Activated gamma-delta T cell (primary cell): ENCODE results near the gene RUVBL1.

Experiments used
- DNase-seq: peaks from one replicate; lab custom pipeline; 2025; lab: John Stamatoyannopoulos, UW

RUVBL1 gene

GRCh38 chr3:128133273-128133883 is 9.8 kb upstream of the RUVBL1 start:
- DNase-seq, result no peak

- no peak for DNase-seq
These were observed 8.5 kb upstream of the RUVBL1 start for GRCh38 chr3:128131897-128132646.

- DNase-seq, result no peak
These were observed 4.6 kb upstream of the RUVBL1 start for GRCh38 chr3:128128251-128128650.

- DNase-seq, result no peak
These were observed 3.6 kb upstream of the RUVBL1 start for GRCh38 chr3:128127236-128127635.

- DNase-seq, result no peak
These were observed 465 bp downstream of the RUVBL1 start for GRCh38 chr3:128123156-128123537.

GRCh38 chr3:128122013-128122412 is 1.6 kb downstream of the RUVBL1 start:
- DNase-seq, result no peak

- DNase-seq, result no peak
These were observed 9.5 kb downstream of the RUVBL1 start for GRCh38 chr3:128113817-128114794.

- no peak for DNase-seq
These were observed 11.1 kb downstream of the RUVBL1 start for GRCh38 chr3:128112357-128112968.

- no peak for DNase-seq
These were observed 12.5 kb downstream of the RUVBL1 start for GRCh38 chr3:128111147-128111546.

GRCh38 chr3:128107834-128108233 is 15.8 kb downstream of the RUVBL1 start:
- no peak for DNase-seq

GRCh38 chr3:128103136-128103676 is 20.4 kb downstream of the RUVBL1 start:
- DNase-seq, result no peak

GRCh38 chr3:128100638-128101037 is 23.0 kb downstream of the RUVBL1 start:
- no peak for DNase-seq

GRCh38 chr3:128100161-128100560 is 23.5 kb downstream of the RUVBL1 start:
- DNase-seq, result no peak

GRCh38 chr3:128098234-128098633 is 25.4 kb downstream of the RUVBL1 start:
- DNase-seq, result no peak

- DNase-seq, result no peak
These were observed 28.3 kb downstream of the RUVBL1 start for GRCh38 chr3:128095222-128095703.

- no peak for DNase-seq
These were observed 29.1 kb downstream of the RUVBL1 start for GRCh38 chr3:128094295-128095151.

- no peak for DNase-seq
These were observed 32.0 kb downstream of the RUVBL1 start for GRCh38 chr3:128091586-128091985.

GRCh38 chr3:128089135-128089534 is 34.5 kb downstream of the RUVBL1 start:
- no peak for DNase-seq

GRCh38 chr3:128084675-128085021 is 39.0 kb downstream of the RUVBL1 start:
- no peak for DNase-seq

- DNase-seq, result no peak
These were observed 39.5 kb downstream of the RUVBL1 start for GRCh38 chr3:128083980-128084674.
